H9 (cell line): ENCODE measurements around the gene NKPD1. TPM values are rescaled to one million over a fixed set of nuclear protein-coding genes. Genes with fewer than 3 reads are reported as not detected.

Experiments used
- DNase-seq: peaks from one replicate; pipeline ENCODE4 v3.0.0-alpha.2; 2017
- H2AFZ ChIP-seq: one replicate; pipeline ENCODE4 v1.6.1; 2013; ENCODE audit warnings: mild to moderate bottlenecking, low read length, control low read depth, moderate library complexity
- H2AK5ac ChIP-seq: 2 replicates; pipeline ENCODE4 v1.6.1; 2013; ENCODE audit warnings: low read length, control low read depth, mixed read lengths; ENCODE audit not compliant: insufficient read length
- H2BK120ac ChIP-seq: one replicate; pipeline ENCODE4 v1.6.1; 2013; ENCODE audit warnings: low read depth, mild to moderate bottlenecking, low read length, control low read depth, inconsistent platforms; ENCODE audit not compliant: poor library complexity, severe bottlenecking
- H2BK12ac ChIP-seq: 2 replicates; pipeline ENCODE4 v1.6.1; 2013; ENCODE audit warnings: low read length, control low read depth, mixed read lengths, low read depth; ENCODE audit not compliant: insufficient read length
- H2BK15ac ChIP-seq: 2 replicates; pipeline ENCODE4 v1.6.1; 2013; ENCODE audit warnings: low read depth, low read length, control low read depth
- H2BK20ac ChIP-seq: one replicate; pipeline ENCODE4 v1.6.1; 2013; ENCODE audit warnings: low read depth, mild to moderate bottlenecking, low read length, control low read depth, inconsistent platforms; ENCODE audit not compliant: poor library complexity, severe bottlenecking
- H2BK5ac ChIP-seq: 2 replicates; pipeline ENCODE4 v1.6.1; 2013; ENCODE audit warnings: low read length, control low read depth, mixed read lengths; ENCODE audit not compliant: insufficient read length
- H3K14ac ChIP-seq: 2 replicates; pipeline ENCODE4 v1.6.1; 2013; ENCODE audit warnings: low read length, control low read depth; ENCODE audit not compliant: insufficient read depth
- H3K18ac ChIP-seq: 2 replicates; pipeline ENCODE4 v1.6.1; 2013; ENCODE audit warnings: low read depth, mild to moderate bottlenecking, mixed read lengths, low read length, control low read depth; ENCODE audit not compliant: insufficient read length
- H3K23ac ChIP-seq: 2 replicates; pipeline ENCODE4 v1.6.1; 2013; ENCODE audit warnings: low read length, control low read depth, mixed read lengths, low read depth; ENCODE audit not compliant: insufficient read length
- H3K23me2 ChIP-seq: 2 replicates; pipeline ENCODE4 v1.6.1; 2013; ENCODE audit warnings: low read depth, mild to moderate bottlenecking, mixed read lengths, low read length, control low read depth; ENCODE audit not compliant: insufficient read length, poor library complexity, severe bottlenecking
- H3K27ac ChIP-seq: 2 replicates; pipeline ENCODE4 v1.5.1; 2013; ENCODE audit warnings: low read length, control low read depth, mixed read lengths, low read depth; ENCODE audit not compliant: insufficient read length
- H3K27me3 ChIP-seq: 2 replicates; pipeline ENCODE4 v1.6.1; 2013; ENCODE audit warnings: low read length, control low read depth, inconsistent platforms; ENCODE audit not compliant: insufficient read depth
- H3K4ac ChIP-seq: 2 replicates; pipeline ENCODE4 v1.6.1; 2013; ENCODE audit warnings: low read depth, mild to moderate bottlenecking, control low read depth, inconsistent platforms, low read length, moderate library complexity
- H3K4me1 ChIP-seq: 2 replicates; pipeline ENCODE4 v1.6.1; 2013; ENCODE audit warnings: low read length, control low read depth, inconsistent platforms; ENCODE audit not compliant: insufficient read depth
- H3K4me2 ChIP-seq: 2 replicates; pipeline ENCODE4 v1.6.1; 2013; ENCODE audit warnings: low read length, control low read depth, mixed read lengths; ENCODE audit not compliant: insufficient read length, insufficient read depth
- H3K56ac ChIP-seq: 2 replicates; pipeline ENCODE4 v1.6.1; 2013; ENCODE audit warnings: low read depth, mild to moderate bottlenecking, mixed read lengths, low read length, control low read depth; ENCODE audit not compliant: insufficient read length
- H3K79me1 ChIP-seq: 2 replicates; pipeline ENCODE4 v1.6.1; 2013; ENCODE audit warnings: low read depth, mild to moderate bottlenecking, moderate library complexity, low read length, control low read depth, inconsistent platforms; ENCODE audit not compliant: insufficient read depth, poor library complexity, severe bottlenecking
- H3K79me2 ChIP-seq: 2 replicates; pipeline ENCODE4 v1.6.1; 2013; ENCODE audit warnings: low read length, control low read depth, inconsistent platforms; ENCODE audit not compliant: insufficient read depth
- H3K9ac ChIP-seq: 2 replicates; pipeline ENCODE4 v1.6.1; 2013; ENCODE audit warnings: low read length, control low read depth, mixed read lengths; ENCODE audit not compliant: insufficient read length; ENCODE audit errors: extremely low read depth
- H3K9me3 ChIP-seq: one replicate; pipeline ENCODE4 v1.6.1; 2013; ENCODE audit warnings: low read depth, low read length, inconsistent platforms; ENCODE audit not compliant: control insufficient read depth
- H3T11ph ChIP-seq: one replicate; pipeline ENCODE4 v1.6.1; 2013; ENCODE audit warnings: mild to moderate bottlenecking, low read length, control low read depth, inconsistent platforms
- H4K20me1 ChIP-seq: one replicate; pipeline ENCODE4 v1.6.1; 2013; ENCODE audit not compliant: control insufficient read depth, insufficient read length, insufficient read depth
- H4K5ac ChIP-seq: 2 replicates; pipeline ENCODE4 v1.6.1; 2013; ENCODE audit warnings: low read depth, mild to moderate bottlenecking, mixed read lengths, low read length, control low read depth; ENCODE audit not compliant: insufficient read length
- H4K8ac ChIP-seq: replicated peaks from 2 replicates; pipeline ENCODE4 v1.6.1; 2013; ENCODE audit warnings: low read length, control low read depth, mixed read lengths, low read depth; ENCODE audit not compliant: insufficient read length
- H4K91ac ChIP-seq: 2 replicates; pipeline ENCODE4 v1.6.1; 2013; ENCODE audit warnings: low read depth, mild to moderate bottlenecking, moderate library complexity, mixed read lengths, low read length, control low read depth; ENCODE audit not compliant: insufficient read length
- H3K27ac Mint-ChIP-seq, 3 experiments: 2 replicates in 2 of 3; 3 replicates in 1 of 3; pipeline ENCODE4 v1.8.0; 2020 to 2021; ENCODE audit warnings: mixed read lengths in 3 of 3, mild to moderate bottlenecking in 1 of 3, moderate library complexity in 1 of 3
- H3K27me3 Mint-ChIP-seq: 2 replicates; pipeline ENCODE4 v1.8.0; 2021; ENCODE audit warnings: low read depth, mild to moderate bottlenecking, moderate library complexity, mixed read lengths
- H3K36me3 Mint-ChIP-seq, 3 experiments: 2 replicates in 2 of 3; 3 replicates in 1 of 3; pipeline ENCODE4 v1.8.0; 2020 to 2021; ENCODE audit warnings: low read depth in 3 of 3, mixed read lengths in 3 of 3; ENCODE audit not compliant: insufficient read depth in 1 of 3
- H3K4me1 Mint-ChIP-seq, 2 experiments: 2 replicates each; pipeline ENCODE4 v1.8.0; 2020; ENCODE audit warnings: mixed read lengths in 2 of 2
- H3K4me3 Mint-ChIP-seq, 2 experiments: 2 replicates in 1 of 2; 3 replicates in 1 of 2; pipeline ENCODE4 v1.8.0; 2020 to 2021; ENCODE audit warnings: mild to moderate bottlenecking in 2 of 2, mixed read lengths in 2 of 2, moderate library complexity in 1 of 2
- H3K9me3 Mint-ChIP-seq, 2 experiments: 2 replicates in 1 of 2; 3 replicates in 1 of 2; pipeline ENCODE4 v1.8.0; 2020; ENCODE audit warnings: mild to moderate bottlenecking in 2 of 2, mixed read lengths in 2 of 2, moderate library complexity in 1 of 2
- WGBS: extraction: QIAGEN DNeasy Blood & Tissue Kit; methylation state at CpG from one replicate; pipeline ENCODE4 v1.1.7; 2013; ENCODE audit warnings: missing lambda C conversion rate, low lambda C conversion rate, mixed read lengths; ENCODE audit not compliant: insufficient read length; ENCODE audit errors: extremely low coverage; 5-methylcytosine and 5-hydroxymethylcytosine counted together
- total RNA-seq: library from RNA; stranded (reverse); gene quantifications from 2 replicates; pipeline ENCODE4 v1.2.1, GENCODE V29; 2021
- TF ChIP-seq, protein P1 (sequence below): fragments of 200-600 bp; sonication (generic); conservative IDR thresholded peaks from 3 replicates; pipeline ENCODE4 v1.8.0; 2021; ENCODE audit warnings: antibody characterized with exemption, mild to moderate bottlenecking

The NKPD1 gene
- total RNA-seq, 1 experiment from 2014 or later = 0.17 TPM

GRCh38 chr19:45144431-45145269, 16.1 kb downstream of the NKPD1 start:
- H3T11ph ChIP-seq = no peak overlapping the region
- H3K23me2 ChIP-seq = no peaks in the 10 kb centered on the region
- H3K4me2 ChIP-seq = no peak overlapping the region
- no peaks in the 10 kb centered on the region for H4K20me1 ChIP-seq
- no peaks in the 10 kb centered on the region for H3K9me3 ChIP-seq
- H2BK12ac ChIP-seq = no peak overlapping the region
- H3K79me2 ChIP-seq = no peaks in the 10 kb centered on the region
- H3K23ac ChIP-seq = no peak overlapping the region
- no peak for DNase-seq
- H2BK15ac ChIP-seq = no peak overlapping the region
- no peak overlapping the region; the same call in 1 of the 2 replicates for H3K14ac ChIP-seq
- H3K4me3 Mint-ChIP-seq = no peak overlapping the region
- H3K4ac ChIP-seq = no peak overlapping the region
- no peak overlapping the region for H4K5ac ChIP-seq
- no peaks in the 10 kb centered on the region for H3K4me1 ChIP-seq
- no peak overlapping the region for H2BK5ac ChIP-seq
- no peak overlapping the region for H3K27ac Mint-ChIP-seq
- H3K27me3 ChIP-seq = no peaks in the 10 kb centered on the region
- H2BK20ac ChIP-seq = no peak overlapping the region
- no peaks in the 10 kb centered on the region for H3K79me1 ChIP-seq
- no peak overlapping the region for H3K56ac ChIP-seq
- H3K9ac ChIP-seq = no peak overlapping the region
- H3K18ac ChIP-seq = no peak overlapping the region
- no peaks in the 10 kb centered on the region for H3K9me3 Mint-ChIP-seq
- TF ChIP-seq, protein P1, sequence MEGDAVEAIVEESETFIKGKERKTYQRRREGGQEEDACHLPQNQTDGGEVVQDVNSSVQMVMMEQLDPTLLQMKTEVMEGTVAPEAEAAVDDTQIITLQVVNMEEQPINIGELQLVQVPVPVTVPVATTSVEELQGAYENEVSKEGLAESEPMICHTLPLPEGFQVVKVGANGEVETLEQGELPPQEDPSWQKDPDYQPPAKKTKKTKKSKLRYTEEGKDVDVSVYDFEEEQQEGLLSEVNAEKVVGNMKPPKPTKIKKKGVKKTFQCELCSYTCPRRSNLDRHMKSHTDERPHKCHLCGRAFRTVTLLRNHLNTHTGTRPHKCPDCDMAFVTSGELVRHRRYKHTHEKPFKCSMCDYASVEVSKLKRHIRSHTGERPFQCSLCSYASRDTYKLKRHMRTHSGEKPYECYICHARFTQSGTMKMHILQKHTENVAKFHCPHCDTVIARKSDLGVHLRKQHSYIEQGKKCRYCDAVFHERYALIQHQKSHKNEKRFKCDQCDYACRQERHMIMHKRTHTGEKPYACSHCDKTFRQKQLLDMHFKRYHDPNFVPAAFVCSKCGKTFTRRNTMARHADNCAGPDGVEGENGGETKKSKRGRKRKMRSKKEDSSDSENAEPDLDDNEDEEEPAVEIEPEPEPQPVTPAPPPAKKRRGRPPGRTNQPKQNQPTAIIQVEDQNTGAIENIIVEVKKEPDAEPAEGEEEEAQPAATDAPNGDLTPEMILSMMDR = no peak
- H3K27ac ChIP-seq = no peak overlapping the region
- H3K36me3 Mint-ChIP-seq = peaks cover 10 to 29% (median 27%) of the 10 kb centered on the region in 3 experiments; a peak in 6 of 7 replicates
- H2AFZ ChIP-seq = no peak overlapping the region
- H4K8ac ChIP-seq = no peak overlapping the region
- H3K4me1 Mint-ChIP-seq = no peaks in the 10 kb centered on the region
- no CpG with 5 or more reads among the region's 53 CpGs for WGBS
- no peaks in the 10 kb centered on the region; the same call in 1 of the 2 replicates for H3K27me3 Mint-ChIP-seq
- H2AK5ac ChIP-seq = no peak overlapping the region
- H4K91ac ChIP-seq = no peak overlapping the region
- no peak overlapping the region for H2BK120ac ChIP-seq
